ENCODE measurements around the gene HTATIP2.
A peak's percentile ranks its signal among the peaks of the same experiment; 100 is the strongest.
"Not testable (repeated sequence)": the region's sequence is repeated elsewhere in the genome, so short reads cannot be mapped to it uniquely, and the experiment has no call there.

The HTATIP2 gene

DNA sequence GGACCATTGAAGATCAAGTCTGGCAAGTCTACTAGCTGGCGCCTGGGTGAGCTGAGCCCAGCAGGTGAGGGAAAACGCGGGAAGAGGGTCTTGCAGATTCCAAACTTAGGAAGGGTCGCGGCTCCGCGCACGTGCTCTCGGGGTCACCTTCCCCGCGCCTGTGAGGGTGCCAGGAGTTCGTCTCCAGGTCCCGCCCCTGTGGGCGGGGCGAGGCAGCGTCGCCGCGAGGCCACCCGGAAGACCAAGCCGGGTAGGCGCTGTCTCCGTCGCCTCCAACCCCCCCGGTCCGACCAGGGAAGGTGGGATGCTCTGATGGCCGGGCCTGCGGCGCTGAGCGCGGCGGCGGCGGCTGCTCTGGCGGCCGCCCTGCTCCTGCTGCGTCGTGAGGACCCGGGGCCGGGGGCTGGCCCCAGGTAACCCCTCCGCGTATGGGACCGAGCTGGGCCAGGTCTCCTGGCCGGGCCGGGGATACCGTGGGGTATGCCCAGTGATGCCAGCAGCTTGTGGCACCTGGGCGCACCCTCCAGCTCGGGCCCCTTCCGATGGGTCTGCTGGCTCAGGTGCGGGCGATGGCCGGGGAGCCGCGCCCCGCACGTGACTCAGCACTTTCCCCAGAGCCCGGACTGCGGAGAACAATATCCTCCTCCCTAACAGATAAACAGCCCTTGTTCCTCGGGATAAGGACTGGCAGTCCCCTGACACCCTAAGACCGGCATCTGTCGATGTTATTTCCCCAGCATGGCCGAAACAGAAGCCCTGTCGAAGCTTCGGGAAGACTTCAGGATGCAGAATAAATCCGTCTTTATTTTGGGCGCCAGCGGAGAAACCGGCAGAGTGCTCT, at the start of gene HTATIP2:
Gene HTATIP2 (plus strand): TSS at position 215 of the 841 bp plus-strand sequence. CDS start 524 bp downstream, at position 739.
- peak; percentile 68 for DNase-seq

DNA sequence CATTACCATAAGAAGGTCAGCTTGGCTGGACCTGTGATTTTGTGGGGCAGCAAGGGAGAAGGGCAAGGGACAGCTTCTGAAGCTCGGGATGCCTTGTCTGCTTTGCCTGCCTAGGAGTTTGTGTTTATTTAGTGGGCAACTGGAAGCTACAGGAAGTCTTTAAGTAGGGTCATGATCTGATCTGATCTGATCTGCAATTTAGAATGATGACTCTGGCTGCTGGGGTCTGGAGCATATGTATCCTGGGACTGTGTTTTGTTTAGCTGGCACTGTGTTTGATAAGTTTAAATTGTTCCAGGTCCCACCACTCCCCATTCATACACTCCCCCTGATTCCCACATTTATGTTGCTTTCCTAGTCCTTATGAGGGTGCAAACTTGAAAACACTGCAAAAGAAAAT, 47.7 kb upstream of the HTATIP2 start:
- no peak for DNase-seq

DNA sequence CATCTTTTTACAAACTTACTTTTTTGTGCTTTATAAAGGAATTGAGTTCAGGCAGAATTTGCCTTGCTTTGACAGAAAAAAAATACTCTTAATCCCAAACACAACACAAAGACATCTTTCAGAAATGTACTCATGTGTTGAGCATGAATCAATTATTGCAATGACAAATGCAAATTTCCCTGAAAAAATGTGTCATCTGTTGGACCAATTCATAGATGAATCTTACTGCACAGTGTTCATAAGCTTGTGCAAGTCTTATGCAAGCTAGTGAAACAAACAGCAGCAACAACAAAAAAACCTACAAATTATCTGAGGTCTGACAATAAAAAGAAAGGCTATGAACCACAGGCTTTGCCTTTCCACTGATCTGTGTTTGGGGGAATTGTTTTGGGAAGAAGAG, 42.3 kb upstream of the HTATIP2 start:
- DNase-seq = no peak

DNA sequence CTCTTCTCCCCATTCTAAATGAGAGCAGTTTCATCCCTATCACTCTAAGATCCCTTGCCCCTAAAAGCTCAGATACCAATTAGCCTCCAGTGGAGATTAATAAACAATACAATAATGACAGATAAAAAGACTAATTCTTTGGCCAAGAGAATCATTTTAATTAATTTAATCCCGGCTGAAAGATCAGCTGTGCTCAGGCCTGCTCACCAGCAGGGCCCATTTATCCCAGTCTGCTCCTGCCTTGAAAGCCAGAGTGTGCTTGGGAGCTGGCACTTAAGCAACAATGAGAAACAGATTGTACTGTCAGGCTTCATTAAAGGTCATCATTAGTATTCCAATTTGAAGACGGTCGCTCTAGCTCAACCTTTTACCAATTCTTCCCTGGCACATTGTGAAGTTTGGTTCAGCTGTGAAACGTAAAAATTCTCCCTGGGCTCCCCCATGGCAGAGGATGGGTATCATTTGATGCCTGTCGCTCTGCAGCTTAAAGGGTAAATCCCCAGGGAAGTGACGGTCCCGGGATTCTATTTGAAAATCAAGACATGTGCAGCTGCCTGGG, 36.1 kb upstream of the HTATIP2 start:
- DNase-seq = peak; percentile 76

DNA sequence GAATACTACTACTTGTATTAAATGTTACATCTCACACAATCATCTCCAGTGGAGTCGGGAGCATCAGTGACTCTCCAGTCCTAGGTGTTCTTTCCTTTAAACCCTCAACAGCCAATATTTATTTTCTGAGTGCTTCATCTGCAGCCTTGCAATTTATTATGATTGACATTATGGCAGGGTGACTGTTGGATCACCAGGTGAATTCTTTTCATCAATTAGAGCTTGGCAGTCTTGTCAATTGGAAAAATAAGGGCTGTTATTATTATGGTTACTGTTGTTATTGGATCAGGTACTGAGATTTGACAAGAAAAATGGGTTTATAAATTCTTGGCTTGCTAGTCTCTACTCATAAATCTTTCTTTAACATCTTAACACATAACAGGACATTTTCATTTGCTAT, 27.5 kb upstream of the HTATIP2 start:
- no peak for DNase-seq

DNA sequence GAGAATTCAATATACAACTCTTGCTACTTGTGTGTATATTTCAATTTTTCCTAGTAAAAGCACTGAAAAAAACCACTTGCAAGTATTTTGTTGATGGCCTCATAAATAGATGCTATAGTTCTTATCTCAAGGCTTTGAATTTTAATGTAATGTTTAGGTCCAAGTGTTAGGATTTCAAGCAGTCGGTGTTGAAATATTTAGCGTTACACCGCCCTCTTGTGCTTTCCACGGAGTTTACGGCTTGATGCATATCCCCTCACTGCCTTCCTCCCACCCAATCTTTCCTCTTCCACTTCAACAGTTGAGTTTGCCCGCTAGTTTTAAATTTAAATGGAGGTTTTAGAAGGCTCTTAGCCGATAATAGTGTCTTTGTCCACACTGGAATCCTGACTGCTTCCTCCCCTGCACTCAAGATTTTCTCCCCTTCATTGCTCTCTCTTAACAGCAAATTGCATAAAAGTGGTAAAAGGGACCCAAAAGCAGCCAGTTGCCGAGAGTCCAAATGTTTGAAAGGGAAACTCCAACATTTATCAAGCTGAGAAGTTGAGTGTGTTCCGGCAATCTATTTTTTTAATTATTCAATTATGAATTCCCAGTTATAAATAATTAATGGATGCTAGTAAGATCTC, 25.9 kb upstream of the HTATIP2 start:
- DNase-seq = peak; percentile 51

DNA sequence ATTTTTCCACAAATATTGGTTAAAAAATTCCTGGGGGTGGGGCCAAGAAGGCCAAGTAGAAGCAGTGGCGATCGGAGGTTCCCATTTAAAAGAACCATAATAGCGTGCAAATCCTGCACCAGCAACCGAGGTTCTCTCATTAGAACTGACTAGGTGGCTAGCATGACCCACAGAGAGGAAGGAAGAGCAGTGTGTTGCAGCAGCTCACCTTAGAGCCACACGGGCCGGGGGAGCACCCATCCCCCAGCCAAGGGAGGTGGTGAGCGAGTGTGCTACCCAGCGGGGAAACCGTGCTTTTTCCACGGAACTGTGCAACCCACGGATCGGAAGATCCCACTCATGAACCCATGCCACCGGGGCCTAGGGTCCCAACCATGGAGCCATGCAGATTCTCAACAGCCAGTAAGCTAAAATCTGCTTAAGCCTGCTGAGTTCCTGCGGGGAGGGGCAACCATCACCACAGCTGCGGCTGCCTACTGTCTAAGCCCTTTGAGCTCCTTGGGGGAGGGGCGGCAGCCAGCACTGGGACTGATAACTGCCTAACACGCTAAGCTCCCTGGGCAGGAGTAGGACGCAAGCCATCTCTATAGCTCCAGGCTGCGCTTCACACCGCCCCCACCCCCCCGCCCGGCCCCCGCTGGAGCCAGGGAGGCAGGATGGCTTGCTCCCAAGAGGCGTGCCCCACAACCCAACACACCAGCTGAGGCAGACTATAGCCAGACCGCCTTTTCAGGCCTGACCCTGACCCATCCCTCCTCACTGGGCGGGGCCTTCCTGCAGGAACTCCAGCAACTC, 21.0 kb upstream of the HTATIP2 start:
- DNase-seq = peak; percentile 40

DNA sequence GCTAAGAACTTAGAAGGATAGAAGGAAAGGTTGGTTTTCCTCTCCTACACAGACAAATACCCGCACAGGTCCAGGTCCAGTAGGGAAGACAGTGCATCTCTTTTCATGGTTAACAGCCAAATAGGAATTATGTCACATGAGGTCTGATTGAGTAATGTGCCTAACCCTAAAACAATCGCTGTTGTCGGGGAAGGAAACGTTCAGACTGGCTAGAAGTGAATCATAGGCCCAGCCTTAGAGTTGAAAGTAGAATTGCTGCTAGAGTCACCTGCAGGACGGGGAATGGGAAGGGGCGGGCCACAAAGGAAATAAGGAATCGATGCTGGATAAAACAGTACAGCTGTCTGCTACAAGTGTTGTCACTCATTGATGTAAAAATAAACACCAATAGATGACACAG, 12.4 kb upstream of the HTATIP2 start:
- no peak for DNase-seq

DNA sequence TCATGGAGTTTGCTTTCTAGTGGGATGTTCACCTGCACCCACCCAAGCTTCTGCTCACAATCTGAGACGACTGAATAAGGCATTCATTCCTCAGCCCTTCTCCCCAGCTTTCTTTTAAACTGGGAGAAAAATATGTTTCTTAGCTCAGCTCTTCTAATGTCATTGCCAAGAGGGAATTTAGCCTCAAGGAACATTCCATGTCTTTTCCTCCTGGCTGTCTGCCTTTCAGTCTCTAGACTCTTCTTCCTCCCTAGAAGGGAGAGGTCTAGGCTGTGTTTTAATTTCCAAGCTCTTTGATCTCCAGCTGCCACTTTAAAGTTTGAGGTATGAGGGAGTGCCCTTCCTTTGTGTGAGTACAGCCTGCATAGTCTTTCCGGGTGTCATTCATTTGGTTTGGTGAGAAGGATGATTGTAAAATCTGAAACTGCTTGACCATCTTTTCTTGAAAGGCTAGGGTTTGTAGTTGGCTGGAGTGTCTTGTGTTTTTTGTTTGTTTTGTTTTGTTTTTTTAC, 11.7 kb upstream of the HTATIP2 start:
- DNase-seq = no peak

DNA sequence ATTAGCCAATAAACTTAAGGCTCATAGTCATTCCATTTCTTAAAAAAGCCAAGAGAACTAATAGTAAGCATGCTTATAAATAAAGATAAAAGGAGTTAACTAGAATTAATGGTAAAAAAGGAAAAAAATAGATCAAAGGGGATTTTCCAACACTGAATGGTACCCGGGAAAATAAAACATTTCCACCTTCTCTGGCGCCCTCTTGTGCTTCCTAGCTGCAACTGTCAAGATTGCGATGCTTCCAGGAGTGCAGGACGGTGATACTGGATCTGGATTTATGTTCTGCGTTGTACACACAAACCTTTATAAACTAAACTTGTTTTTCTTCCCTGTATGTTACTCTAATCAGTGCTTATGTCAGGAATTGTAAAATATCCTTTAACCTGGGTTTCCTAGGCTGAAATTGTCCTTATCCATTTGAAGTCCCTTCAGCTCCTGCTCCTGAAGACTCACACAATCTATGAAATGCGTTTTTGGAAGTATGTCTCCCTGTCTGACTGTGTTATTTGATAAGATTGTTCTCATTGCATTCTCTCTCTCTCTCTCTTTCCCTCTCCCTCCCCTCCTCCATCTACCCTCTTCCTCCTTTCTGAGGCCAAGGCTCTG, 9.6 kb upstream of the HTATIP2 start:
- peak; percentile 56 for DNase-seq

DNA sequence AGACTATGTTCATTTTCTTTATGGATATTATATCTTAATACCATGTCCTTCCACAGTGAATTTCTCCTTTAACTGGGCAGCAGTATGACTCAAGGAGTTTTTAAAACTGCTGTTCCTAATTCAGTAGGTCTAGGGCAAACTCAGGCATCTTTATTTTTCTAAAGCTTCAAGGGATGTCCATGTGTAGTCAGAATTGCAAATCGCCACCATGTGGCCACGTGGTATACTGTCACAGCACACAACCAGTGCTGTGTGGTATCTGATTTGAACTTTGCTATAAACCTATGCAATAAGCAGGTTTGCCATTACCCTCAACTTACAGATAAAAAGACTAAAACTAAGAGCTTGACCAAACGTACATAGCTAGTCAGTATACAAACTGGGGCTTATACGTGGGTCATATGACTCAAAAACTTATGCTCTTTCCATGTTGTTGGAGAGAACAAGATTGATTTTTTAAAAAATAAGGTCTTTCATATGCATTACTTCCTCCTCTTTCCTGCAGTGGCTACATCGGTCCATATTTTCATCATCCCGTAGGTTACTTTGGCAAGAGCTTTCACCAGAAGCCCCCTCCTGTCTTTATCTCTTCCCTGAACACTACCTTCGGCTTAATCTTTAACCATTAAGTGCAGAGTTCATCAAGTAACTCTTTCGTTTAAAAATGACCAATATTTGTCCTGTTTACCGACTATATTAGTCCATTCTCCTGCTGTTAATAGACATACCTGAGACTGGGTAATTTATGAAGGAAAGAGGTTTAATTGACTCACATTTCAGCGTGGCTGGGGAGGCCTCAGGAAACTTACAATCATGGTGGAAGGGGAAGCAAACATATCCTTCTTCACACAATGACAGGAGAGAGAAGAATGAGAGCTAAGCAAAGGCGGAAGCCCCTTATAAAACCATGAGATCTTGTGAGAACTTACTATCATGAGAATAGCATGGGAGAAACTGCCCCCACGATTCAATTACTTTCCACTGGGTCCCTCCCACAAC, 8.0 kb upstream of the HTATIP2 start:
- DNase-seq = no peak

DNA sequence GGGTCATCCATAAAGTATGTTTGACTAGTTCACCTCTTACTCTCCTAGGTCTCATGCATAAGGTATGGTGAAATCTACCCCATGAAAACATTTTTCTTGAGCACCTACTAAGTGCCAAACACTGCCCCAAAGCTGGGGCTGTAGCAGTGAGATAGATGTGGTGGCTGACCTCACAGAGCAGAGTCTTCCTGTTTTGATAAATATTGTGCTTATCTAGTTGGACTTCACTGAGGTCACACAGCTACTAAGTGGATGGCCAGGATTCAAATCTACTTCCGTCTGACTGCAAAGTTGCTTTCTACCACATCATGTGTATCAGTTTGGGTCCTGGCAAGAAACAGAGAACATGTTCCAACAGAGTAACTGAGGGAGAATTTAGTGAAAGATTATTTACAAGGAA, 6.4 kb upstream of the HTATIP2 start:
- no peak for DNase-seq

DNA sequence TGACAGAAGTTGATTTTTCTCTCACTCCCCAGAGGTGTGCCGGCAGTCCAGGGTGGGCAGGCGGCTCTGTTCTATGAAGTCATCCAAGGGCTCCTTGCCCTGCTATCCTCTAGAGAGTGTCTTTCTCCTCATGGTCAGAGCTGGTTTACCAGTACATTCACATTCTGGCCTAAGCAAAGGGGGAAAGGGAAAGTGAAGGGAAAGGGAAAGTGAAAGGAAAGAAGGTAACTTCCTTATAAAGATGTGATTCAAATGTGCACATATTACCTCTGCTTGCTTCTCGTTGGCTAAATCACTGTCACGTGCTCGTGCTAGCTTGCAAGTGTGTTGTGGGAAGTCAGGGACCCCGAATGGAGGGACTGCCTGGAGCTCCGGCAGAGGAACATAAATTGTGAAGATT, 2.9 kb upstream of the HTATIP2 start:
- DNase-seq = no peak

DNA sequence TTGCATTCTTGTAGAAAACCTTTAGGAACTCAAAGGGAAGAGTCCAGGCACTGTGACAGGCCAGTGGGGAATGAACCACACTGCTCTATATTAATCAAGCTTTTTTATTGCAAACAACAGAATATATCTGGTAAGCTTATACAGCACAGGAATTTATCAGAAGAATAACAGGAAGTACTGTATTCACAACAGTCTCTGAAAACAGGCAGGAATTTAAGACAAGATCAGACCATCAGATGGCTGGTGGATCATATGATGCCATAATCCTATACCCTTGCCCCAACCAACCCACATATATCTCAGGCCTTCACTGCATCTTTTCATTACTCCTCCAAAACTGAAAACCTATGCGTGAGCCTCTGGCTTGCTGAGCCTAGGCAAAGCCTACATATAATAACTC, 1.0 kb upstream of the HTATIP2 start:
- DNase-seq = no peak

DNA sequence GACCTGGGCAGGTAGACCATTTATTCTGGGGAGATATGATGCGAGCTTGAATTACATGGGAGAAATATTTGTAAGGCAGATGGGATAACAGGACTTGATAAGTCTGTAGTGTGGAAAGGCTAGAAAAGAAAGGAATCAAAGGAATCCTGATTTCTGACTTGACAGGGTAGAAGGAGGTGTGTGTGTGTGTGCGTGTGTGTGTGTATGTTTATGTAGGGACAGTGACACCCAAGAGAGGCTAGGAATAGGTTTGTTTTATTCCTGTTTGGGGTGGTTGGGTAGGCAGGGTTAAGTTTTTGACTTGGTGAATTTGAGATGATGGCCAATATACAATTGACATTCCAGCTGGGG, 390 bp upstream of the HTATIP2 start:
- DNase-seq = no peak

DNA sequence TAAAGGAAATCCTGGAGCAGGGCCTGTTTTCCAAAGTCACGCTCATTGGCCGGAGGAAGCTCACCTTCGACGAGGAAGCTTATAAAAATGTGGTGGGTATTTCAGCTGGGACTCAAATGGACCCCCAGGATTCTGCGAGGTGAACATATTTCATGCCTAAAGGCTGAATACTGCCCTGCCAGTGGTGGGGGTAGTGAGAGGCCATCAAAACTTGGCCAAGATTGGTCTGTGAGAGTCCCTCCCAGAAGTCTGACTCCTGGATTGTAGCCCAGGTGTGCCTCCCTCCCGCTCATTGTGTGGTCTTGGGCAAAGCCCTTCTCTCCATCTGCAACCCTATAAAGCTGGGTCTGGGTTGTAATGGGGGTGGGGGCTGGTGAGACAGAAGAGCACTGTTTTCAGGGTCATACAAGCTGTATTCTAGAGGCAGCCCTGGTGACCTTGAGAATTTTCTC, 853 bp downstream of the HTATIP2 start:
- DNase-seq = no peak

DNA sequence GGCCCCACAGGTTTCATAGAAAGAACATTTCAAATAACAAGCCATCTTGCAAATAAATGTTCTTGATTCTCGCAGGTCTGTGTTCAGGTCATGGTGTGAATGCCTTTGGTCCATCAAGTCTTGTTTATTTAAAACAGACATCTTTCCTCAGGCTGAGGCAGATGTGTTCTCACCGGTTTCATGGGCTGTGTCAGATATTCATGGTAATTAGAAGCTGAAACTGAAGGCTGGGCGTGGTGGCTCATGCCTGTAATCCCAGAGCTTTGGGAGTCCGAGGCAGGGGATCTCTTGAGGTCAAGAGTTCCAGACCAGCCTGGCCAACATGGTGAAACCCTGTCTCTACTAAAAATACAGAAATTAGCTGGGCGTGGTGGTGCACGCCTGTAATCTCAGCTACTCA, 2.0 kb downstream of the HTATIP2 start:
- DNase-seq = not testable (repeated sequence)

DNA sequence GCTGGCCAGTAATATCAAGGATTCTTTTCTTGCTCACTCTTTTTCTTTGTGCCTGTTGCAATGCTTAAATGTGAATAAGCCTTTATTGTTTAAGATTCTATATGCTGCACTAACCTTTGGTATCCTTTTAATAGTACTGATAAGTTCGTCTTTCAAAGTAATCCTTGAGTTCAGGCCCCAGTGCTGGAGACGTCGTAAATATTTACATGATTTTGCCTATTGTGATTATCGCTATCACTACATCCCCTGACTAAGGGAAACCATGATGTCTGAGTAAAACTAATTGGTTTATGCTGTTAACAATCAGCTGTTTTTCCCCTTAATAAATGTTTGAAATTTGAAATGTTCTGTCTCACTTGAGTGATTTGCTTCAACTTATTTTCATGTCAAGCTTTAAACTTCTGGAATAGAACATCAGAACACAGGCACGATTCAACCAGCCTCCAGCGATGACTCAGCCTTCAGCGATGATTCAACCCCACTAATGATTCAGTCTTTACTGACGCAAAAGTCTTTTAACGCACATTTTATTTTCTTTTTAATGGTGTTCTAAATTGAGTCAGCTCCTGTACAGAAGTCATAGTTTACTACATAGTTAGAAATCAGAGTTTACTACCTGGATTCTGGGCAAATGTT, 3.9 kb downstream of the HTATIP2 start:
- DNase-seq = no peak

DNA sequence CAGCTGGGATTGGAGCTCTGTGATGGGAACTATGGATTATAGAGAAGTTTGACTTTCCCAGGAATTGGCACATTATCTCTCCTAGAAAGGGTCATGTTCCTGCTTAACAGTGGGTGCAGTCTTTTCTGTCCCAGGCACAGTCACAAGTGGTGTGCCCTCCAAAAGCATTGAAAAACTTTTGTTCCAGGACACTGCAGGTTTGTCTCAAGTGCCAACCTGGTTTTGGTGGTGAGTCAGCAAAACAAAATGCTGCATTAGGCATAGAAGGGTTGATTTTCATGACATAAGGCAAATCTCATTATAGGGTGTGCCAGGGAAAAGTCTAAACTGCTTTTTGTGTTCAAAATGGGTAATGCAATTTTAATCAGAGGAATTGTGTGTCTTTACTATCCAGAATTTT, 4.9 kb downstream of the HTATIP2 start:
- no peak for DNase-seq

DNA sequence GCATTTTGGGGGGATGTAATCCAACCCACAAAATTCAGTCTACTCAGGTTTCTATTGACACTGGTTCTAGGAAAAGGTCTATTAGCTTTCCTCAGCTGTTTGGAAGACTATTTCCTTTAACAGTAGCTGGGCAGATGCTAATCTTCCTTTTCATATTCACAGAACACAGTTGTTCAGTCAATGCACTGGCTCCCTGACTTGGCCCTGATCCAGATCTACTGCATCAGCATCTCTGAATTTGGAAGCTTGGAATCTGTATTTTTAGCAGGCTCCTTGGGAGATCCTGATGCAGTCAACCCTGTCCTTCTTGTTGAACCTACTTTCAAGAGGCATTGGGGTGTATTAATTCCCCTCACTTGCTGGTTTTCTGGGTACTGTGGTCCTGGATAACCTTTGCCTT, 6.3 kb downstream of the HTATIP2 start:
- no peak for DNase-seq

DNA sequence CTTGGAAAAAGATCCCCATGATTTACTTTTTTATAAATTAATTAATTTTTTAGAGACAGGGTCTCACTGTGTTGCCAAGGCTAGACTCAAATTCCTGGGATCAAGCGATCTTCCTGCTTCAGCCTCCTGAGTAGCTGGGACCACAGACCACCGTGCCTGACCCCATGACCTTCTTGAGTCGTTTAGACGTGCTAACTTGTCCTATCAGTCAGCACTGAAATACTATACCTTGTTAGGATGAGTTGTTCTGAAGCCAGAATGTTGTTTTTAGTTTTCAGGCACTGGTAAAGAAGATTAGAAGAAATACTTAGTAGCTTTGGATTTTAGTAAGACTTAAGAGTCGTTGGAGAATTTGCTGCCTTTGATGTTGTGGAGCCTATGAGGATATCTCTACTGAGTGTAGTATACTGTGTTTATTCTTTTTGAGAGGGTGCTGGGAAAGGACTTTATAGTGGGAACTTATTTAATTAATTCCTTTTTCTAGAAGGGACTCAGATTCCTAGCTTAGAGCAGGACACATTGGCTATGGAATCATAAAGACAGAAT, 8.6 kb downstream of the HTATIP2 start:
- no peak for DNase-seq

All from retina (tissue), 1 donor.